Gastroesophageal sphincter (tissue), 3 donors: ENCODE measurements around the gene NARF.
"Not testable (repeated sequence)": the region's sequence is repeated elsewhere in the genome, so short reads cannot be mapped to it uniquely, and the experiment has no call there.

Experiments used
- POLR2A ChIP-seq, 2 donors: fragments of 450-650 bp; IDR thresholded peaks; one replicate each; pipeline ENCODE4 v1.6.1; 2017; ENCODE audit warnings: antibody characterized with exemption in 2 of 2, mild to moderate bottlenecking in 2 of 2, moderate library complexity in 1 of 2
- TF ChIP-seq, protein P1 (sequence below), 4 experiments: fragments of 200-600 bp in 2 of 4; fragments of 450-650 bp in 2 of 4; sonication (generic) in 1 of 4; IDR thresholded peaks; one replicate each; pipeline ENCODE4 v1.5.1; 2017 to 2019; ENCODE audit warnings: antibody characterized with exemption in 4 of 4, mild to moderate bottlenecking in 2 of 4, moderate library complexity in 2 of 4

- TF ChIP-seq, protein P1, sequence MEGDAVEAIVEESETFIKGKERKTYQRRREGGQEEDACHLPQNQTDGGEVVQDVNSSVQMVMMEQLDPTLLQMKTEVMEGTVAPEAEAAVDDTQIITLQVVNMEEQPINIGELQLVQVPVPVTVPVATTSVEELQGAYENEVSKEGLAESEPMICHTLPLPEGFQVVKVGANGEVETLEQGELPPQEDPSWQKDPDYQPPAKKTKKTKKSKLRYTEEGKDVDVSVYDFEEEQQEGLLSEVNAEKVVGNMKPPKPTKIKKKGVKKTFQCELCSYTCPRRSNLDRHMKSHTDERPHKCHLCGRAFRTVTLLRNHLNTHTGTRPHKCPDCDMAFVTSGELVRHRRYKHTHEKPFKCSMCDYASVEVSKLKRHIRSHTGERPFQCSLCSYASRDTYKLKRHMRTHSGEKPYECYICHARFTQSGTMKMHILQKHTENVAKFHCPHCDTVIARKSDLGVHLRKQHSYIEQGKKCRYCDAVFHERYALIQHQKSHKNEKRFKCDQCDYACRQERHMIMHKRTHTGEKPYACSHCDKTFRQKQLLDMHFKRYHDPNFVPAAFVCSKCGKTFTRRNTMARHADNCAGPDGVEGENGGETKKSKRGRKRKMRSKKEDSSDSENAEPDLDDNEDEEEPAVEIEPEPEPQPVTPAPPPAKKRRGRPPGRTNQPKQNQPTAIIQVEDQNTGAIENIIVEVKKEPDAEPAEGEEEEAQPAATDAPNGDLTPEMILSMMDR (IDR thresholded peaks at IDR 0.05): not testable (repeated sequence)
- TF ChIP-seq POLR2A (IDR thresholded peaks at IDR 0.05): not testable (repeated sequence)
These were observed 55.3 kb downstream of the NARF start for GRCh38 chr17:82513864-82514263.
